ENCODE results near the gene DYNLT2. TPM values are rescaled to one million over a fixed set of nuclear protein-coding genes. Genes with fewer than 3 reads are reported as not detected.

Gene DYNLT2
- total and polyA plus RNA-seq, 2 donors (not counting 1 experiment from before 2014, with no cell fraction given), result 0.49 to 0.83 TPM

GRCh38 chr6:169789146-169789943 lies 38.0 kb upstream of the DYNLT2 start:
- Histone ChIP-seq H3K9ac (ENCODE audit: insufficient read depth, low read length) (peak overlapping the region; percentile 34), H3K27ac (ENCODE audit: insufficient read depth, low read length) (peak overlapping the region; percentile 68), H3K36me3 (ENCODE audit: control insufficient read depth, insufficient read depth, low read length) (no peaks in the 10 kb centered on the region), H3K4me3 (replicated peaks in 1 of 4; ENCODE audit: control extremely low read depth in 1 of 4, insufficient read depth in 1 of 4, low read depth in 3 of 4, low read length in 4 of 4) (peak overlapping the region; percentile 34 to 64 (median 54)), H3K9me3 (ENCODE audit: control insufficient read depth, insufficient read depth, low read depth, low read length) (no peaks in the 10 kb centered on the region), H3K79me2 (ENCODE audit: control insufficient read depth, insufficient read depth, low read length) (no peaks in the 10 kb centered on the region), H3K4me1 (ENCODE audit: control insufficient read depth, extremely low read depth, insufficient read depth, low read length) (no peaks in the 10 kb centered on the region), H3K4me2 (ENCODE audit: extremely low read depth, insufficient read depth, low read length) (peak overlapping the region; percentile 77), H3K27me3 (ENCODE audit: control insufficient read depth, insufficient read depth, low read length) (no peaks in the 10 kb centered on the region), H4K20me1 (ENCODE audit: control insufficient read depth, extremely low read depth, insufficient read depth, low read length) (no peaks in the 10 kb centered on the region), H2AFZ (ENCODE audit: low read length) (peak overlapping the region; percentile 70)
- DNase-seq (ENCODE audit: low read depth in 2 of 2), result no peak
- TF ChIP-seq EZH2 (IDR thresholded peaks at IDR 0.05; ENCODE audit: low read length, missing control alignments), result no peak
- TF ChIP-seq CTCF (conservative IDR thresholded peaks at IDR 0.05 in 1 of 2, IDR thresholded peaks at IDR 0.05 in 1 of 2; ENCODE audit: low read depth in 1 of 2, low read length in 2 of 2), result no peak

GRCh38 chr6:169788809-169789145 lies 37.4 kb upstream of the DYNLT2 start:
- H3K9me3 ChIP-seq (ENCODE audit: control insufficient read depth, insufficient read depth, low read depth, low read length), result no peaks in the 10 kb centered on the region
- H3K4me1 ChIP-seq (ENCODE audit: control insufficient read depth, extremely low read depth, insufficient read depth, low read length), result no peaks in the 10 kb centered on the region
- H3K27me3 ChIP-seq (ENCODE audit: control insufficient read depth, insufficient read depth, low read length), result no peaks in the 10 kb centered on the region
- no peak overlapping the region for H3K4me2 ChIP-seq (ENCODE audit: extremely low read depth, insufficient read depth, low read length)
- H4K20me1 ChIP-seq (ENCODE audit: control insufficient read depth, extremely low read depth, insufficient read depth, low read length), result no peaks in the 10 kb centered on the region
- no peak overlapping the region for H3K4me3 ChIP-seq (replicated peaks in 1 of 4; ENCODE audit: control extremely low read depth in 1 of 4, insufficient read depth in 1 of 4, low read depth in 3 of 4, low read length in 4 of 4)
- no peaks in the 10 kb centered on the region for H3K79me2 ChIP-seq (ENCODE audit: control insufficient read depth, insufficient read depth, low read length)
- DNase-seq (ENCODE audit: low read depth in 2 of 2), result no peak
- H3K36me3 ChIP-seq (ENCODE audit: control insufficient read depth, insufficient read depth, low read length), result no peaks in the 10 kb centered on the region
- no peak overlapping the region for H3K9ac ChIP-seq (ENCODE audit: insufficient read depth, low read length)
- H3K27ac ChIP-seq (ENCODE audit: insufficient read depth, low read length), result no peak overlapping the region
- TF ChIP-seq CTCF (conservative IDR thresholded peaks at IDR 0.05 in 1 of 2, IDR thresholded peaks at IDR 0.05 in 1 of 2; ENCODE audit: low read depth in 1 of 2, low read length in 2 of 2), result no peak
- no peak for TF ChIP-seq EZH2 (IDR thresholded peaks at IDR 0.05; ENCODE audit: low read length, missing control alignments)
- H2AFZ ChIP-seq (ENCODE audit: low read length), result no peak overlapping the region

GRCh38 chr6:169787797-169788196 lies 36.4 kb upstream of the DYNLT2 start:
- no peak overlapping the region for H3K4me3 ChIP-seq (replicated peaks in 1 of 4; ENCODE audit: control extremely low read depth in 1 of 4, insufficient read depth in 1 of 4, low read depth in 3 of 4, low read length in 4 of 4)
- H3K9ac ChIP-seq (ENCODE audit: insufficient read depth, low read length), result no peak overlapping the region
- no peak for TF ChIP-seq CTCF (conservative IDR thresholded peaks at IDR 0.05 in 1 of 2, IDR thresholded peaks at IDR 0.05 in 1 of 2; ENCODE audit: low read depth in 1 of 2, low read length in 2 of 2)
- H3K4me1 ChIP-seq (ENCODE audit: control insufficient read depth, extremely low read depth, insufficient read depth, low read length), result no peaks in the 10 kb centered on the region
- no peaks in the 10 kb centered on the region for H3K9me3 ChIP-seq (ENCODE audit: control insufficient read depth, insufficient read depth, low read depth, low read length)
- H2AFZ ChIP-seq (ENCODE audit: low read length), result no peak overlapping the region
- no peak for DNase-seq (ENCODE audit: low read depth in 2 of 2)
- H3K27me3 ChIP-seq (ENCODE audit: control insufficient read depth, insufficient read depth, low read length), result no peaks in the 10 kb centered on the region
- H3K27ac ChIP-seq (ENCODE audit: insufficient read depth, low read length), result no peak overlapping the region
- H3K4me2 ChIP-seq (ENCODE audit: extremely low read depth, insufficient read depth, low read length), result no peak overlapping the region
- H4K20me1 ChIP-seq (ENCODE audit: control insufficient read depth, extremely low read depth, insufficient read depth, low read length), result no peaks in the 10 kb centered on the region
- H3K36me3 ChIP-seq (ENCODE audit: control insufficient read depth, insufficient read depth, low read length), result no peaks in the 10 kb centered on the region
- no peaks in the 10 kb centered on the region for H3K79me2 ChIP-seq (ENCODE audit: control insufficient read depth, insufficient read depth, low read length)
